SKM-1 treated with dmso at 0.1 percent for 144 hours (cell line): ENCODE measurements around the gene ELMOD2.
"Not testable (repeated sequence)": the region's sequence is repeated elsewhere in the genome, so short reads cannot be mapped to it uniquely, and the experiment has no call there.

Experiments used
- DNase-seq: peaks from one replicate; lab custom pipeline; 2025; ENCODE audit not compliant: unreplicated experiment; lab: John Stamatoyannopoulos, UW

Gene ELMOD2

DNA sequence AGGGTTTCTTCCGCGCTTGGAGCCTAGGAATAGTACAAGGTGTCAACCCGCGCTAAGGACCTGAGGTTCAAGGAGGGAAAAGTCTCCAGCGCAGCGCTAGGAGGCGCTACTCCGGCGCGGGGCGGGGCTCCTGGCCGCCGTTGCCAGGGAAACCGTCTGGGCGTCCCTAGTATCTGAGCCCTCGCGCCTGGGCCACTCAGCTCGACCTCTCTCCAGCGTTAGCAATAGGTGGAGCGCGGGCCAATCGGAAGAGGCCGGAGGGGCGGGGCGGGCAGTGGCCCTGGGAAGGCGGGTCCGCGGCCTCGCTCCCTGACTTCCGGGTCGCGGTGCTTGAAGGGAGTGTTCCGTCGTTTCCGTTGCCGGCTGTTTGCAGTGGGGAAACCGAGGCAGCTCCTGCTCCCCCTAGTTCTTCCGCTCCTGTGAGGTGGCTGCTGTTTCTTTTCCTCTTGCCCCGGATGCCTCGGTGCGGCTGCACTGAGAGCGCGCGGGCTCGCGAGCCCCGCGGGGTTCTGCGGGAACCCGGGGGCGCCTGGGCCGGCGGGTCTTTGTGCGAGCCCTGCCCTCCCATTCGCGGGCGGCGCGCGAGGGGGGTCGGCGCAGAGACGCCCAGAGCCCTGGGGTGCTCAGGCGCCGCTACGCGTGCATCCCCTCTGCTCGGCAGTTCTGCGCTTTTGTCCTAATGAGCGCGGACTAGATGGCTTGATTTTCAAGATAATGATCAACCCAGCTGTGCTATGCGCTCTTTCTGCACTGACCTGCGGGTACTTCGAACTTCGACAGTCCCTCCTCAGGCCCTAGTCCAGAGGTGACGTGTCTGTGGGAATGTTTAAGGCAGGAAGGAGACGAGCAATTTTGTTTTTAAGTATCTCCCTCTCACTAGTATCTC, at the start of gene ELMOD2:
Gene ELMOD2, plus strand, starts transcription at position 312 of the 886 bp plus-strand sequence. CDS start 1,261 bp downstream, outside the sequence.
- DNase-seq = peak; percentile 98

DNA sequence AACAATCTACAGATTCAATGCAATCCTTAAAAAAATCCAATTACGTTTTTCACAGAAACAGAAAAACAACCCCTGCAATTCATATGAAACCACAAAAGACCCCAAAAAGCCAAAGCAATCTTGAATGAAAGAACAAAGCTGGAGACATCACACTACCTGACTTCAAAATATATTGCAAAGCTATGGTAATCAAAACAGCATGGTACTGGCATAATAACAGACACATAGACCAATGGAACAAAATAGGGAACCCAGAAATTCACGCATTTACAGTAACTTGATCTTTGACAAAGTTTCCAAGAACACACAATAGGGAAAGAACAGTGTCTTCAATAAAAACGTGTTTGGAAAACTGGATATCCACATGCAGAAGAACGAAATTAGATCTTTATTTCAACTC, 40.5 kb upstream of the ELMOD2 start:
- DNase-seq = no peak

DNA sequence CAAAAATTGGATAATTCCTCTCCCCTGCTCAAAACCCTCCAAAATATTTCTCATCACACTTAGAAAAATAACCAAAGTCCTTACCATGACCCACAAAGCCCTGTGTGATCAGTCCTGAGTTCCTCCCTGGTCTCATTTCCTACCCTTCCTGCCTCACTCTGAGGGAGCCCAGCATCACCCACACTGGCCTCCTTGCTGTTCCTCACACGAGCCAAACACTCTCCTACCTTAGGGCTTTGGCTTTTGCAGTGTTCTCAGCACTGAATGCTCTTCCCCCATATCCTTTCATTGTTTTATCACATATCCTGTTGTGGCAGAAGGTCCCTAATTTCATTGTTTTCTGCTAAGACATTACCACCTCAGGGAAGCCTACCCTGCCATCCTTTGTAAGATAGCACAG, 38.0 kb upstream of the ELMOD2 start:
- DNase-seq = no peak

DNA sequence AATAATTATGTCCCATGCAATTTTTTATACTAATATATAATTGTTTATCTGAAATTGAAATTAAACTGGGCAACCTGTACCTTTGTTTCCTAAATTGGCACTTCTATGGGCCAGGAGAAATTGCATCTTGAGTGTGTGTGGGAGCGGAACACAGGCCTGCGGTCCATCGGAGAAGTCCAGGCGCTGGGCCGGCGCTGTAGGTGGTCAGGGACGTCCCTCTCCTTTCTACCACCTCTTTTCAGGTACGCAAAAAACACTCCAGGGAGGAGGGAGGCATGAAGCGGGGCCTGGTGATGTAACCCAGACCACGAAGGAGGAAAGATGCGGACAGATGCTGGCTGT, 26.6 kb upstream of the ELMOD2 start:
- DNase-seq = no peak

- no peak for DNase-seq
These were observed 26.0 kb upstream of the ELMOD2 start, which contains the start of gene MGAT4D for GRCh38 chr4:140497747-140498636. Gene MGAT4D (minus strand): TSS chr4:140498293. CDS start chr4:140498222, 71 bp downstream.

- no peak for DNase-seq
These were observed 24.6 kb upstream of the ELMOD2 start for GRCh38 chr4:140499391-140499790.

DNA sequence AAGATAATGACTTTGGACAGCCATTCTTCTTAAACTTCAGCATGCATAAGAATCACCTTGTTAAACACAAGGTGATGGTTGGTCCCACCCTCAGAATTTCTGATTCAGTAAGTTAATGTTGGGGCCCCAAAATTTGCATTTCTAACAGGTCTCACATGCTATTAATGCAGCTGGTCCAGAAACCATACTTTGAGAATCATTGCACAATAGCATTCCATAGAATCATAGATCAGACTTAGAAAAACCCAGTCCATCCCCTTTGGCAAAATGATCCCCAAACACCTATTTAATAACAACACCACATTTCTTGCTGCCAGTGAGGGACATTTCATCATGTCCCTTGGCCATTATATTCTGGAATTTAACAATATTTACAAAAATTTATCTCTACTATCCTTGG, 19.7 kb upstream of the ELMOD2 start:
- DNase-seq = no peak

GRCh38 chr4:140513765-140514164, 10.2 kb upstream of the ELMOD2 start:
- not testable (repeated sequence) for DNase-seq

GRCh38 chr4:140515423-140515822, 8.5 kb upstream of the ELMOD2 start:
- no peak for DNase-seq

DNA sequence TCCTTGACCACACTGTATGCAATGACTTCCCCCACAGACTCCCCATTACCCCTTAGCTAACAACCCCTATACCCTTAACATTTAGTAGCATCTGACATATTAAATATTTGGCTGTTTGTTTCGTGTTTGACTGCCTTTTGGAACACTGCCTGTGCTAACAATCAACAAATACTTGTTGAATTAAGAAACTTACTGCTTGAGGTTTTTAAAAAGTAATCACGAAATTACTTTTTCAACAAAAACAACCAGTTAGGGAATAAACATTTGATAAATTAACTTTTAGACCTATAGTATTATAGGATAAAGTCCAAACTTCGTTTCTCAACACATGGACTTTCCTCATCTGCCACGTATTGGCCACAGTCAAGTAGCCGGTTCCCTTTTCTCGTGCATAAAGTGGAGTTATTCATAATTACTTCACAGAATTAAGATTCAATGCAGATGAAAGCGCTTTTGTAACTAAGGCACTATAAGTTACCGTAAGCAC, 555 bp upstream of the ELMOD2 start:
- DNase-seq = no peak

DNA sequence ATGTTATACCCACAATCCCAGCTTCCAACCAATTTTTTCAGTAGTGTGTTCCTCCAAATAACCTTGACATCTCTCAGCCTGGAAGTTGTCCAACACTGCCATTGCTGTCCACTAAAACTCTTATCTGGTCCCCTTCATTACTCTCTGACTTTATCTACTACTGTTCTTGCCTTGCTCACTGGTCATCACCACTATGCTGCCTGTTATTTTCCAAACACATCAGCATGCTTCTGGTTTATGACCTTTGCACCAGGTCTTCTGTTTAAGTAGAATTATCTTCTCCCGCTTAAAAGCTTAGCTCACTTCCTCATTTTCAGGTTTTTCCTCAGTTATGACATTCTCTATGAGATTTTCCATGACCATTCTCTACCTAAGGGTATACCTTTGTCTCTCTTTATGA, 5.5 kb downstream of the ELMOD2 start:
- DNase-seq = no peak

GRCh38 chr4:140533951-140534480, 10.0 kb downstream of the ELMOD2 start:
- DNase-seq = no peak

- no peak for DNase-seq
These were observed 32.6 kb downstream of the ELMOD2 start for GRCh38 chr4:140556372-140557085.

- no peak for DNase-seq
These were observed 34.0 kb downstream of the ELMOD2 start for GRCh38 chr4:140557831-140558435.

- DNase-seq = no peak
These were observed 35.7 kb downstream of the ELMOD2 start for GRCh38 chr4:140559696-140560095.

- DNase-seq = no peak
These were observed 44.7 kb downstream of the ELMOD2 start, which contains the start of gene UCP1 for GRCh38 chr4:140568507-140569306. Gene UCP1 (minus strand): TSS chr4:140568961. CDS start chr4:140568729, 232 bp downstream.

DNA sequence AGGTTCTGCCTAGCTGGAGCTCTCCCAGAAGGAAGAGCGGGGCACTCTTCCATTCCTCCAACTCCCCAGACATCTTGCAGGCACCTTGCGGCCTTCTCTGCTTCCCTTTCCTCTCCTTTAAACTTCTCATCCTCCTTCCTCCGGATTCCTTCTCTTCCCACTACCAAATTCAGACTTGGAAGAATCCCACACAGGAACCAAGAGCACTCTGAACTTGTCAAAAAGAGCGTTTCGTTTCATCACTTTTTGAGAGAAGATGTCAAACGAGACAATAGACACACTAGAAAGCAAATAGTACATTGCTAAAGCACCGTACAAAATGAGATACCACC, 45.3 kb downstream of the ELMOD2 start:
- no peak for DNase-seq

DNA sequence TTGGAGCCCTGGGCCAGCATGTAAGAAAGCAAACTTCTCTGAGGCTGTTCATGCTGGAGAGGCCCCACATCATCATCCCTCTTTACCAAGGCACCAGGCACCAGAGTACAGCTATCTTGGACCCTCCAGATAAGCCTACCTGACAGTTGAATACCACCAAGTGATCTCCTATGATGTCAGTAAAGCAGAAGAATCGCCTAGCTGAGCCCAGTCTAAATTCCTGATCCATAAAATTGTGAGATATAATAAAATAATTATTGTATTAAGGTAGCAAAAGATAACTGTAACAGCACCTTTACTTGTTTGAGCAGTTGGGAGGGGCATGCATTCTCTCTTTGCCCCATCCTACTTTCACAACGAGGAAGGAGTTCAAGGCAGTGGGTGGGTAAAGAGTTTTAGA, 47.7 kb downstream of the ELMOD2 start:
- no peak for DNase-seq

DNA sequence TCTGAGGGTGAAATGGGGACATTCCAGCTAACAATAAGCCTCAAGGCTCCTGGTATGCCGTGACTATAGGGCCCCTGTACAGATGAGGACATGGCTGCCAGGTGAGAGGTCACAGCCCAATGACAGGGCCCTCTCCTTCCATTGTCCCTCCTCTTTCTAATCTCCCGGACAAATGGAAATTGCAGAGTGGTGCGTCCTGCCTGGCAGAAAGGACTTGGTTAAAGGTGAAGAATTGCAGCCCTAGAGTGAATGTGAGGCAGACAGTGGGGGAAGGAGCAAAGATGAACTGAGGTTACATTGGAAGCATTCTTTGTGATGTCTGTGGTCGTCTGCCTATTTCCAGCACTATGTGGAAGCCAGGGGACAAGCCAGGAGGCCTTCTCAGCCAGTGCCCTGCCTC, 51.5 kb downstream of the ELMOD2 start:
- DNase-seq = no peak

DNA sequence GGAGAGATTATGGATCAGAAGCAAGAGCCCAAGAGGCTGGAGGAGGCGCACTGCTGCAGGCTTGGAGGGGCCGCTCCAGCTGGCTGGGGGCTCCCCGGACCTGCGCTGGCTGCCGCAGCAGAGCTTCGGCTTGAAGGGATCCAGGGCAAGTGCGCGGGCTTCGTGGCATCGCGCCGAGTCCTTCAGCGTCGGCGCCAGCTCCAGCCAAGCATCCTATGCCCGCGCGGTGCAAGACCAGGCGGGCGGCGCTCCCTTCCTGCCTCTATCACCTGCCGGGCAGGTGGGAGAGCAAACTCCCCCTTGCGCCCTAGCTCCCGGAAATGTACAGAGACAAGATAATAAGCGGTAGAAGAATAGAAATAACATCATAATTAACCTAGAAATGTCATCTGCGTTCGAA, 55.3 kb downstream of the ELMOD2 start:
- no peak for DNase-seq
